Measurements from ENCODE around the gene MPHOSPH9. TPM values are rescaled to one million over a fixed set of nuclear protein-coding genes. Genes with fewer than 3 reads are reported as not detected.

MPHOSPH9 gene
- total RNA-seq, 6 experiments from 2014 or later = 20.7 to 28.6 (median 24.4) TPM

DNA sequence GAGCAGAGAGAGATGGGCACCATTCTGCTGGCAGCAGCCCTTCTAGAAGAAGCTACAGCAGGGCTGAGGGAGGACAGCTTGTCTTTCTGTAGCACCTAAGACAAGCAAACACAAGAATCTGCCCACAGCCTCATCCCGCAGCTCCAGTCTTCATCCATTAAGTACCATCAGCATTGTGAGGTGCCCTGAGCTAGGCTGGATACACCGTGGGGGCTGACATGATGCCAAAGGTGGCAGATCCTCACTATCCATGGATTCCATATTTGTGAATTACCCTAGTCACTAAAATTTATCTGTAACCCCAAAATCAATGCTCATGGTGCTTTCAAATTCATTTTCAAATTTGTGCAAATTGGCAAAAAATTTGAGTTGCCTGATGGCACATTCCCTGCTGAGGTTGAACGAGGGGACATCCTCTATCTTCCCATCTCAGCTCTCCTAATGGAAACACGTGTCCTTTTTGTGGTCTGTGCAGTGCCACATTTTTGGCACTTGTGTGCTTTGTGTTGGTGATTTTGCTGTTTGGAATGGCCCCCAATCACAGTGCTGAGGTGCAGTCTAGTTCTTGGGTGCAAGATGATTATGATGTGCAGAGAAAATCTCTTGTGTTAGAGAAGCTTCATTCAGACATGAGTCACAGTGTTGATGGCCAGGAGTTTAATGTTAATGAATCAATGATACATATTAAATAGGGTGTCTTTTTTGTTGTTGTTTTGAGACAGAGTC lies 89.0 kb downstream of the MPHOSPH9 start:
- H3K4me3 Mint-ChIP-seq = no peak overlapping the region
- peaks cover 44% of the 10 kb centered on the region for H3K4me1 Mint-ChIP-seq (ENCODE audit: low read depth)
- DNase-seq = no peak

GRCh38 chr12:123142921-123143735 lies 89.8 kb downstream of the MPHOSPH9 start:
- Mint-ChIP-seq H3K4me3 (no peak overlapping the region), H3K36me3 (ENCODE audit: low read depth) (0 out of 2 replicates have a peak, but pooled peaks cover 4% of the 10 kb centered on the region), H3K27me3 (ENCODE audit: insufficient read depth) (peaks cover 12% of the 10 kb centered on the region), H3K27ac (no peak overlapping the region), H3K9me3 (no peaks in the 10 kb centered on the region), H3K4me1 (ENCODE audit: low read depth) (peaks cover 44% of the 10 kb centered on the region)
- no peak for DNase-seq
- TF ChIP-seq CTCF (IDR thresholded peaks at IDR 0.05) = no peak

More for the DNA sequence above, 89.0 kb downstream of the MPHOSPH9 start:
- Mint-ChIP-seq H3K27me3 (ENCODE audit: insufficient read depth) (peaks cover 19% of the 10 kb centered on the region), H3K9me3 (no peaks in the 10 kb centered on the region), H3K36me3 (ENCODE audit: low read depth) (0 out of 2 replicates have a peak, but pooled peaks cover 4% of the 10 kb centered on the region), H3K27ac (no peak overlapping the region)
- no peak for TF ChIP-seq CTCF (IDR thresholded peaks at IDR 0.05)

DNA sequence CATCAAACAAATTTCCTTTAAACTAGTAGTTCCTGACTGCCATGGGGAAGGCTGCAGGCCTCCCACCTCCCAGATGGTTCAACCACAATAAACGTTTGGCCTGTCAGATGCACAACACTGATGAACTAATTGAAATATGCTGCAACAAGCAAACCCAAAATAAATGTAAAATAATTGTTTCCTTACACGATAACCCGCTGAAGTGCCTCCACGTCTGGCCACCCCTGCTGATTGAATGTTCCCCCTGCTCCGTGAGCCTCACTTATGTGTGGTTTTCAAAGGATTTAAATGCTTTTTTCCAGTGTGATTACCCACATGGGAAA lies 90.5 kb downstream of the MPHOSPH9 start:
- Mint-ChIP-seq H3K36me3 (ENCODE audit: low read depth) (0 out of 2 replicates have a peak, but pooled peaks cover 4% of the 10 kb centered on the region), H3K4me3 (no peak overlapping the region), H3K27ac (no peak overlapping the region), H3K4me1 (ENCODE audit: low read depth) (peaks cover 44% of the 10 kb centered on the region), H3K9me3 (no peaks in the 10 kb centered on the region), H3K27me3 (ENCODE audit: insufficient read depth) (peaks cover 13% of the 10 kb centered on the region)
- no peak for TF ChIP-seq CTCF (IDR thresholded peaks at IDR 0.05)
- no peak for DNase-seq

- TF ChIP-seq CTCF (IDR thresholded peaks at IDR 0.05) = no peak
- H3K9me3 Mint-ChIP-seq = no peaks in the 10 kb centered on the region
Measured at GRCh38 chr12:123141615-123142517, 91.1 kb downstream of the MPHOSPH9 start.

More at GRCh38 chr12:123141615-123142517, 91.1 kb downstream of the MPHOSPH9 start:
- peak overlapping the region; percentile 61; the same call in 1 of the 2 replicates for H3K4me3 Mint-ChIP-seq
- H3K36me3 Mint-ChIP-seq (ENCODE audit: low read depth) = 0 out of 2 replicates have a peak, but pooled peaks cover 4% of the 10 kb centered on the region
- peak; percentile 61 for DNase-seq
- H3K4me1 Mint-ChIP-seq (ENCODE audit: low read depth) = peaks cover 44% of the 10 kb centered on the region
- H3K27ac Mint-ChIP-seq = peak overlapping the region; percentile 17; the same call in 1 of the 2 replicates
- peaks cover 15% of the 10 kb centered on the region for H3K27me3 Mint-ChIP-seq (ENCODE audit: insufficient read depth)

Data from HFFc6 (cell line).